Measurements from ENCODE around the gene RAB37.

RAB37 gene

DNA sequence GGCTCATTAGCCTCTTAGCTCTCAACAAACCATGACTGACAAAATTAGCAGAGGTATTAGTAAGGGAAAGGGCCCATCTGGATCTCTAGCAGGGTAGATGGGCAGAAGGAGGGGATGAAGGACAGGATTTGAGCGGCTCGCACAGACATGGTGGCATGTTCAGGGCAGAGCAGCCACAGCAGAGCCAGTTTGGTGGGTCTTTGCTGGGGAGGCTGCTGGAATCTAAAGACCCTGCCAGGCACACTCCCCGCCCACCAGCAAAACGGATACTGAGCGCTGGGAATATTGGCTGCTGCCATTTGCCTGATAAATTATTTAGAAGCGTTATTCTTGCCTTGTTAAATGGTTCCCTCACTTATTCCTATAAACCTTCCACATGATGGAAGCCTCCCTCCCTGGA, 59.8 kb downstream of the RAB37 start:
- TF ChIP-seq GATA3 (IDR thresholded peaks at IDR 0.05; ENCODE audit: low read depth, low read length) (no peak), GATA2 (IDR thresholded peaks at IDR 0.05; ENCODE audit: low read depth, low read length) (no peak)

All from SH-SY5Y (cell line).